HEK293T (cell line): ENCODE results near the gene FDPS.

Experiments used
- BHLHE40 ChIP-seq: fragments of 450-650 bp; IDR thresholded peaks from 2 replicates; pipeline ENCODE4 v1.6.1; 2016; ENCODE audit warnings: mild to moderate bottlenecking, moderate library complexity, borderline replicate concordance
- ELF4 ChIP-seq: fragments of 450-650 bp; IDR thresholded peaks from 2 replicates; pipeline ENCODE4 v1.6.1; 2017; ENCODE audit warnings: antibody characterized with exemption
- FOXK2 ChIP-seq: fragments of 450-650 bp; IDR thresholded peaks from 2 replicates; pipeline ENCODE4 v1.6.1; 2016; ENCODE audit warnings: mild to moderate bottlenecking
- FOXM1 ChIP-seq: fragments of 450-650 bp; IDR thresholded peaks from 2 replicates; pipeline ENCODE4 v1.6.1; 2017; ENCODE audit warnings: mild to moderate bottlenecking, borderline replicate concordance
- HDGF ChIP-seq: fragments of 450-650 bp; IDR thresholded peaks from 2 replicates; pipeline ENCODE4 v1.6.1; 2017; ENCODE audit warnings: antibody characterized with exemption, borderline replicate concordance
- NFRKB ChIP-seq: fragments of 450-650 bp; IDR thresholded peaks from 2 replicates; pipeline ENCODE4 v1.6.1; 2016; ENCODE audit warnings: mild to moderate bottlenecking, moderate library complexity
- PKNOX1 ChIP-seq: fragments of 450-650 bp; IDR thresholded peaks from 2 replicates; pipeline ENCODE4 v1.6.1; 2016
- SUZ12 ChIP-seq: fragments of 450-650 bp; IDR thresholded peaks from 2 replicates; pipeline ENCODE4 v1.6.1; 2016; ENCODE audit warnings: mild to moderate bottlenecking
- ZNF384 ChIP-seq: fragments of 450-650 bp; IDR thresholded peaks from 2 replicates; pipeline ENCODE4 v1.6.1; 2016

GRCh38 chr1:155260276-155260675, 48.4 kb upstream of the FDPS start:
- TF ChIP-seq FOXM1 = no peak
- no peak for TF ChIP-seq FOXK2
- no peak for TF ChIP-seq PKNOX1
- TF ChIP-seq HDGF = no peak
- TF ChIP-seq NFRKB = no peak
- TF ChIP-seq ELF4 = no peak
- no peak for TF ChIP-seq ZNF384
- no peak for TF ChIP-seq BHLHE40
- no peak for TF ChIP-seq SUZ12
